H9 (cell line): Measurements from ENCODE around the gene ZC3H15. TPM values are rescaled to one million over a fixed set of nuclear protein-coding genes. Genes with fewer than 3 reads are reported as not detected.

ENCODE experiments used
- DNase-seq: peaks from one replicate; pipeline ENCODE4 v3.0.0-alpha.2; 2017
- H2AFZ ChIP-seq: one replicate; pipeline ENCODE4 v1.6.1; 2013; ENCODE audit warnings: mild to moderate bottlenecking, low read length, control low read depth, moderate library complexity
- H2AK5ac ChIP-seq: 2 replicates; pipeline ENCODE4 v1.6.1; 2013; ENCODE audit warnings: low read length, control low read depth, mixed read lengths; ENCODE audit not compliant: insufficient read length
- H2BK120ac ChIP-seq: one replicate; pipeline ENCODE4 v1.6.1; 2013; ENCODE audit warnings: low read depth, mild to moderate bottlenecking, low read length, control low read depth, inconsistent platforms; ENCODE audit not compliant: poor library complexity, severe bottlenecking
- H2BK12ac ChIP-seq: 2 replicates; pipeline ENCODE4 v1.6.1; 2013; ENCODE audit warnings: low read length, control low read depth, mixed read lengths, low read depth; ENCODE audit not compliant: insufficient read length
- H2BK15ac ChIP-seq: 2 replicates; pipeline ENCODE4 v1.6.1; 2013; ENCODE audit warnings: low read depth, low read length, control low read depth
- H2BK20ac ChIP-seq: one replicate; pipeline ENCODE4 v1.6.1; 2013; ENCODE audit warnings: low read depth, mild to moderate bottlenecking, low read length, control low read depth, inconsistent platforms; ENCODE audit not compliant: poor library complexity, severe bottlenecking
- H2BK5ac ChIP-seq: 2 replicates; pipeline ENCODE4 v1.6.1; 2013; ENCODE audit warnings: low read length, control low read depth, mixed read lengths; ENCODE audit not compliant: insufficient read length
- H3K14ac ChIP-seq: 2 replicates; pipeline ENCODE4 v1.6.1; 2013; ENCODE audit warnings: low read length, control low read depth; ENCODE audit not compliant: insufficient read depth
- H3K18ac ChIP-seq: 2 replicates; pipeline ENCODE4 v1.6.1; 2013; ENCODE audit warnings: low read depth, mild to moderate bottlenecking, mixed read lengths, low read length, control low read depth; ENCODE audit not compliant: insufficient read length
- H3K23ac ChIP-seq: 2 replicates; pipeline ENCODE4 v1.6.1; 2013; ENCODE audit warnings: low read length, control low read depth, mixed read lengths, low read depth; ENCODE audit not compliant: insufficient read length
- H3K23me2 ChIP-seq: 2 replicates; pipeline ENCODE4 v1.6.1; 2013; ENCODE audit warnings: low read depth, mild to moderate bottlenecking, mixed read lengths, low read length, control low read depth; ENCODE audit not compliant: insufficient read length, poor library complexity, severe bottlenecking
- H3K27ac ChIP-seq: 2 replicates; pipeline ENCODE4 v1.5.1; 2013; ENCODE audit warnings: low read length, control low read depth, mixed read lengths, low read depth; ENCODE audit not compliant: insufficient read length
- H3K27me3 ChIP-seq: 2 replicates; pipeline ENCODE4 v1.6.1; 2013; ENCODE audit warnings: low read length, control low read depth, inconsistent platforms; ENCODE audit not compliant: insufficient read depth
- H3K4ac ChIP-seq: 2 replicates; pipeline ENCODE4 v1.6.1; 2013; ENCODE audit warnings: low read depth, mild to moderate bottlenecking, control low read depth, inconsistent platforms, low read length, moderate library complexity
- H3K4me1 ChIP-seq: 2 replicates; pipeline ENCODE4 v1.6.1; 2013; ENCODE audit warnings: low read length, control low read depth, inconsistent platforms; ENCODE audit not compliant: insufficient read depth
- H3K4me2 ChIP-seq: 2 replicates; pipeline ENCODE4 v1.6.1; 2013; ENCODE audit warnings: low read length, control low read depth, mixed read lengths; ENCODE audit not compliant: insufficient read length, insufficient read depth
- H3K56ac ChIP-seq: 2 replicates; pipeline ENCODE4 v1.6.1; 2013; ENCODE audit warnings: low read depth, mild to moderate bottlenecking, mixed read lengths, low read length, control low read depth; ENCODE audit not compliant: insufficient read length
- H3K79me1 ChIP-seq: 2 replicates; pipeline ENCODE4 v1.6.1; 2013; ENCODE audit warnings: low read depth, mild to moderate bottlenecking, moderate library complexity, low read length, control low read depth, inconsistent platforms; ENCODE audit not compliant: insufficient read depth, poor library complexity, severe bottlenecking
- H3K79me2 ChIP-seq: 2 replicates; pipeline ENCODE4 v1.6.1; 2013; ENCODE audit warnings: low read length, control low read depth, inconsistent platforms; ENCODE audit not compliant: insufficient read depth
- H3K9ac ChIP-seq: 2 replicates; pipeline ENCODE4 v1.6.1; 2013; ENCODE audit warnings: low read length, control low read depth, mixed read lengths; ENCODE audit not compliant: insufficient read length; ENCODE audit errors: extremely low read depth
- H3K9me3 ChIP-seq: one replicate; pipeline ENCODE4 v1.6.1; 2013; ENCODE audit warnings: low read depth, low read length, inconsistent platforms; ENCODE audit not compliant: control insufficient read depth
- H3T11ph ChIP-seq: one replicate; pipeline ENCODE4 v1.6.1; 2013; ENCODE audit warnings: mild to moderate bottlenecking, low read length, control low read depth, inconsistent platforms
- H4K20me1 ChIP-seq: one replicate; pipeline ENCODE4 v1.6.1; 2013; ENCODE audit not compliant: control insufficient read depth, insufficient read length, insufficient read depth
- H4K5ac ChIP-seq: 2 replicates; pipeline ENCODE4 v1.6.1; 2013; ENCODE audit warnings: low read depth, mild to moderate bottlenecking, mixed read lengths, low read length, control low read depth; ENCODE audit not compliant: insufficient read length
- H4K8ac ChIP-seq: replicated peaks from 2 replicates; pipeline ENCODE4 v1.6.1; 2013; ENCODE audit warnings: low read length, control low read depth, mixed read lengths, low read depth; ENCODE audit not compliant: insufficient read length
- H4K91ac ChIP-seq: 2 replicates; pipeline ENCODE4 v1.6.1; 2013; ENCODE audit warnings: low read depth, mild to moderate bottlenecking, moderate library complexity, mixed read lengths, low read length, control low read depth; ENCODE audit not compliant: insufficient read length
- H3K27ac Mint-ChIP-seq, 3 experiments: 2 replicates in 2 of 3; 3 replicates in 1 of 3; pipeline ENCODE4 v1.8.0; 2020 to 2021; ENCODE audit warnings: mixed read lengths in 3 of 3, mild to moderate bottlenecking in 1 of 3, moderate library complexity in 1 of 3
- H3K27me3 Mint-ChIP-seq: 2 replicates; pipeline ENCODE4 v1.8.0; 2021; ENCODE audit warnings: low read depth, mild to moderate bottlenecking, moderate library complexity, mixed read lengths
- H3K36me3 Mint-ChIP-seq, 3 experiments: 2 replicates in 2 of 3; 3 replicates in 1 of 3; pipeline ENCODE4 v1.8.0; 2020 to 2021; ENCODE audit warnings: low read depth in 3 of 3, mixed read lengths in 3 of 3; ENCODE audit not compliant: insufficient read depth in 1 of 3
- H3K4me1 Mint-ChIP-seq, 2 experiments: 2 replicates each; pipeline ENCODE4 v1.8.0; 2020; ENCODE audit warnings: mixed read lengths in 2 of 2
- H3K4me3 Mint-ChIP-seq, 2 experiments: 2 replicates in 1 of 2; 3 replicates in 1 of 2; pipeline ENCODE4 v1.8.0; 2020 to 2021; ENCODE audit warnings: mild to moderate bottlenecking in 2 of 2, mixed read lengths in 2 of 2, moderate library complexity in 1 of 2
- H3K9me3 Mint-ChIP-seq, 2 experiments: 2 replicates in 1 of 2; 3 replicates in 1 of 2; pipeline ENCODE4 v1.8.0; 2020; ENCODE audit warnings: mild to moderate bottlenecking in 2 of 2, mixed read lengths in 2 of 2, moderate library complexity in 1 of 2
- WGBS: extraction: QIAGEN DNeasy Blood & Tissue Kit; methylation state at CpG from one replicate; pipeline ENCODE4 v1.1.7; 2013; ENCODE audit warnings: missing lambda C conversion rate, low lambda C conversion rate, mixed read lengths; ENCODE audit not compliant: insufficient read length; ENCODE audit errors: extremely low coverage; 5-methylcytosine and 5-hydroxymethylcytosine counted together
- total RNA-seq: library from RNA; stranded (reverse); gene quantifications from 2 replicates; pipeline ENCODE4 v1.2.1, GENCODE V29; 2021
- TF ChIP-seq, protein P1 (sequence below): fragments of 200-600 bp; sonication (generic); conservative IDR thresholded peaks from 3 replicates; pipeline ENCODE4 v1.8.0; 2021; ENCODE audit warnings: antibody characterized with exemption, mild to moderate bottlenecking

ZC3H15 gene
- total RNA-seq, 1 experiment from 2014 or later, result 71.3 TPM

DNA sequence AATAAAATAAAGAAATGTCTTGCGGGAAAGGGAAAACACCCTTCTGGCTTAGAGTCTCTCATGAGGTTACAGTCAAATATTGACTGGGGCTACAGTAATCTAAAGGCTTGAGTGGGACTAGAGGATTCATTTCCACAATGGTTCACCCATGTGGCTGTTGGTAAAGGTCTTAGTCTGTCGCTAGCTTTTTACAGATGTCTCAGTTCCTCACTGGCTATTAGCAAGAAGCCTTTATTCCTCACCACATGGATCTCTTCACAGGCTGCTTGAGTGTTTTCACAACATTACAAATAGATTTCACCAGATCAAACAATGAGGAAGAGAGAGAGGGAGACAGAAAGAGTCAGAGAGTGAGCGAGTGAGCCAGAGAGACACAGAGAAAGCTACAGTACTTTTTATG is 8.3 kb upstream of the ZC3H15 start:
- no peak overlapping the region for H3K4me2 ChIP-seq
- H2BK20ac ChIP-seq, result no peak overlapping the region
- no peak for DNase-seq
- no peak overlapping the region for H3T11ph ChIP-seq
- no peaks in the 10 kb centered on the region for H4K20me1 ChIP-seq
- H3K27ac Mint-ChIP-seq, result no peak overlapping the region
- H3K23ac ChIP-seq, result no peak overlapping the region
- no peaks in the 10 kb centered on the region for H3K23me2 ChIP-seq
- H3K36me3 Mint-ChIP-seq, result peaks cover 6 to 9% (median 7%) of the 10 kb centered on the region in 3 experiments
- no peak overlapping the region for H3K18ac ChIP-seq
- H3K4ac ChIP-seq, result no peak overlapping the region
- no peaks in the 10 kb centered on the region for H3K4me1 ChIP-seq
- TF ChIP-seq, protein P1, sequence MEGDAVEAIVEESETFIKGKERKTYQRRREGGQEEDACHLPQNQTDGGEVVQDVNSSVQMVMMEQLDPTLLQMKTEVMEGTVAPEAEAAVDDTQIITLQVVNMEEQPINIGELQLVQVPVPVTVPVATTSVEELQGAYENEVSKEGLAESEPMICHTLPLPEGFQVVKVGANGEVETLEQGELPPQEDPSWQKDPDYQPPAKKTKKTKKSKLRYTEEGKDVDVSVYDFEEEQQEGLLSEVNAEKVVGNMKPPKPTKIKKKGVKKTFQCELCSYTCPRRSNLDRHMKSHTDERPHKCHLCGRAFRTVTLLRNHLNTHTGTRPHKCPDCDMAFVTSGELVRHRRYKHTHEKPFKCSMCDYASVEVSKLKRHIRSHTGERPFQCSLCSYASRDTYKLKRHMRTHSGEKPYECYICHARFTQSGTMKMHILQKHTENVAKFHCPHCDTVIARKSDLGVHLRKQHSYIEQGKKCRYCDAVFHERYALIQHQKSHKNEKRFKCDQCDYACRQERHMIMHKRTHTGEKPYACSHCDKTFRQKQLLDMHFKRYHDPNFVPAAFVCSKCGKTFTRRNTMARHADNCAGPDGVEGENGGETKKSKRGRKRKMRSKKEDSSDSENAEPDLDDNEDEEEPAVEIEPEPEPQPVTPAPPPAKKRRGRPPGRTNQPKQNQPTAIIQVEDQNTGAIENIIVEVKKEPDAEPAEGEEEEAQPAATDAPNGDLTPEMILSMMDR, result no peak
- no peak overlapping the region for H4K8ac ChIP-seq
- no peak overlapping the region for H4K91ac ChIP-seq
- no peak overlapping the region for H2BK12ac ChIP-seq
- H3K27me3 Mint-ChIP-seq, result no peaks in the 10 kb centered on the region
- no peak overlapping the region for H2BK5ac ChIP-seq
- H2AK5ac ChIP-seq, result no peak overlapping the region
- H3K27ac ChIP-seq, result no peak overlapping the region
- no peak overlapping the region for H3K4me3 Mint-ChIP-seq
- no peaks in the 10 kb centered on the region for H3K79me2 ChIP-seq
- H3K79me1 ChIP-seq, result no peaks in the 10 kb centered on the region
- H3K9me3 ChIP-seq, result no peaks in the 10 kb centered on the region
- no peak overlapping the region for H2BK15ac ChIP-seq
- no peak overlapping the region for H2BK120ac ChIP-seq
- H3K9ac ChIP-seq, result no peak overlapping the region
- H3K14ac ChIP-seq, result no peak overlapping the region
- no peaks in the 10 kb centered on the region for H3K4me1 Mint-ChIP-seq
- WGBS, result no CpG with 5 or more reads among the region's 3 CpGs
- no peaks in the 10 kb centered on the region for H3K27me3 ChIP-seq
- H4K5ac ChIP-seq, result no peak overlapping the region
- no peak overlapping the region for H2AFZ ChIP-seq
- peaks cover 5 to 10% of the 10 kb centered on the region in 2 experiments for H3K9me3 Mint-ChIP-seq
- no peak overlapping the region for H3K56ac ChIP-seq
